ENCODE measurements around the gene OR2D2. TPM values are rescaled to one million over a fixed set of nuclear protein-coding genes. Genes with fewer than 3 reads are reported as not detected.

OR2D2 gene
- total RNA-seq, 1 experiment from 2014 or later: 0.11 TPM

- Histone ChIP-seq H4K20me1 (ENCODE audit: low read length) (no peaks in the 10 kb centered on the region), H3K27ac (ENCODE audit: low read length) (no peak overlapping the region), H3K9me3 (ENCODE audit: low read length) (no peaks in the 10 kb centered on the region), H3F3A (ENCODE audit: low read length, unreplicated experiment) (no peaks in the 10 kb centered on the region), H3K4me2 (ENCODE audit: low read length) (no peak overlapping the region), H3K9ac (ENCODE audit: low read length) (no peak overlapping the region), H2AFZ (ENCODE audit: low read length) (no peak overlapping the region), H3K9me2 (replicated peaks; ENCODE audit: low read length) (no peaks in the 10 kb centered on the region), H3K36me3 (ENCODE audit: low read depth, low read length) (no peaks in the 10 kb centered on the region), H3K79me2 (ENCODE audit: low read length) (no peaks in the 10 kb centered on the region), H3K27me3 (ENCODE audit: low read length) (no peaks in the 10 kb centered on the region), H3K4me3 (ENCODE audit: low read length) (no peak overlapping the region), H3K4me1 (ENCODE audit: insufficient read depth, low read length) (no peaks in the 10 kb centered on the region)
- TF ChIP-seq EZH2phosphoT487 (IDR thresholded peaks at IDR 0.05; ENCODE audit: borderline replicate concordance, low read length) (no peak), EZH2 (IDR thresholded peaks at IDR 0.05; ENCODE audit: low read length, unreplicated experiment) (no peak), CTCF (conservative IDR thresholded peaks at IDR 0.05; ENCODE audit: low read depth, low read length) (no peak)
- no TSS peak for BruUV-seq (replicated peaks)
- intact Hi-C loops (cut with micrococcal nuclease): no loop called here
- ChIA-PET POLR2A (ENCODE audit: unreplicated experiment) (no interaction called here), CTCF (no interaction called here)
- DNase-seq (no peak), ATAC-seq (no peak)
These were observed 41.8 kb downstream of the OR2D2 start for GRCh38 chr11:6850526-6850925.

- H3K9me3 ChIP-seq (ENCODE audit: low read length): no peaks in the 10 kb centered on the region
- ChIA-PET POLR2A (ENCODE audit: unreplicated experiment) (interaction anchor here (0.6 kb wide), 1 partner anchor 147 kb away, joined by 3 read pairs; no protein-coding TSS in a partner anchor), CTCF (no interaction called here)
- intact Hi-C loops (cut with micrococcal nuclease): no loop called here
- no peak within 1 kb of the TSS for H3K9ac ChIP-seq (ENCODE audit: low read length)
- H3K9me2 ChIP-seq (replicated peaks; ENCODE audit: low read length): no peaks in the 10 kb centered on the region
- H3K36me3 ChIP-seq (ENCODE audit: low read depth, low read length): no peaks in the 10 kb centered on the region
- H3K4me2 ChIP-seq (ENCODE audit: low read length): no peak within 1 kb of the TSS
- H3K4me3 ChIP-seq (ENCODE audit: low read length): no peak within 1 kb of the TSS
- no TSS peak for BruUV-seq (replicated peaks)
- DNase-seq (no peak), ATAC-seq (no peak)
- no peaks in the 10 kb centered on the region for H3F3A ChIP-seq (ENCODE audit: low read length, unreplicated experiment)
- no peak for TF ChIP-seq EZH2 (IDR thresholded peaks at IDR 0.05; ENCODE audit: low read length, unreplicated experiment)
- TF ChIP-seq EZH2phosphoT487 (IDR thresholded peaks at IDR 0.05; ENCODE audit: borderline replicate concordance, low read length): no peak
- no peak for TF ChIP-seq CTCF (conservative IDR thresholded peaks at IDR 0.05; ENCODE audit: low read depth, low read length)
- H3K27ac ChIP-seq (ENCODE audit: low read length): no peak within 1 kb of the TSS
- no peaks in the 10 kb centered on the region for H4K20me1 ChIP-seq (ENCODE audit: low read length)
- H3K79me2 ChIP-seq (ENCODE audit: low read length): no peaks in the 10 kb centered on the region
- H3K27me3 ChIP-seq (ENCODE audit: low read length): no peaks in the 10 kb centered on the region
- H3K4me1 ChIP-seq (ENCODE audit: insufficient read depth, low read length): no peaks in the 10 kb centered on the region
- H2AFZ ChIP-seq (ENCODE audit: low read length): no peak within 1 kb of the TSS
These were observed 46.9 kb downstream of the OR2D2 start, which contains the start of gene OR10A5 for GRCh38 chr11:6845383-6845782. TSS of gene OR10A5 (plus strand) at chr11:6845683. CDS start at chr11:6845683, 0 bp downstream.

- no TSS peak for BruUV-seq (replicated peaks)
- ChIA-PET CTCF (no interaction called here), POLR2A (ENCODE audit: unreplicated experiment) (no interaction called here)
- H3K27ac ChIP-seq (ENCODE audit: low read length): no peak overlapping the region
- H3K36me3 ChIP-seq (ENCODE audit: low read depth, low read length): no peaks in the 10 kb centered on the region
- H3K9me2 ChIP-seq (replicated peaks; ENCODE audit: low read length): no peaks in the 10 kb centered on the region
- no peaks in the 10 kb centered on the region for H3K4me1 ChIP-seq (ENCODE audit: insufficient read depth, low read length)
- DNase-seq (no peak), ATAC-seq (no peak)
- H4K20me1 ChIP-seq (ENCODE audit: low read length): no peaks in the 10 kb centered on the region
- H3K9ac ChIP-seq (ENCODE audit: low read length): no peak overlapping the region
- H3K4me3 ChIP-seq (ENCODE audit: low read length): no peak overlapping the region
- H2AFZ ChIP-seq (ENCODE audit: low read length): no peak overlapping the region
- no peak overlapping the region for H3K4me2 ChIP-seq (ENCODE audit: low read length)
- no peaks in the 10 kb centered on the region for H3K9me3 ChIP-seq (ENCODE audit: low read length)
- TF ChIP-seq CTCF (conservative IDR thresholded peaks at IDR 0.05; ENCODE audit: low read depth, low read length) (no peak), EZH2phosphoT487 (IDR thresholded peaks at IDR 0.05; ENCODE audit: borderline replicate concordance, low read length) (no peak), EZH2 (IDR thresholded peaks at IDR 0.05; ENCODE audit: low read length, unreplicated experiment) (no peak)
- no peaks in the 10 kb centered on the region for H3K79me2 ChIP-seq (ENCODE audit: low read length)
- intact Hi-C loops (cut with micrococcal nuclease): no loop called here
- H3F3A ChIP-seq (ENCODE audit: low read length, unreplicated experiment): no peaks in the 10 kb centered on the region
- no peaks in the 10 kb centered on the region for H3K27me3 ChIP-seq (ENCODE audit: low read length)
These were observed 47.9 kb downstream of the OR2D2 start for GRCh38 chr11:6844356-6844755.
